ENCODE data around the gene MET.
"Not testable (repeated sequence)": the region's sequence is repeated elsewhere in the genome, so short reads cannot be mapped to it uniquely, and the experiment has no call there.

Gene MET

DNA sequence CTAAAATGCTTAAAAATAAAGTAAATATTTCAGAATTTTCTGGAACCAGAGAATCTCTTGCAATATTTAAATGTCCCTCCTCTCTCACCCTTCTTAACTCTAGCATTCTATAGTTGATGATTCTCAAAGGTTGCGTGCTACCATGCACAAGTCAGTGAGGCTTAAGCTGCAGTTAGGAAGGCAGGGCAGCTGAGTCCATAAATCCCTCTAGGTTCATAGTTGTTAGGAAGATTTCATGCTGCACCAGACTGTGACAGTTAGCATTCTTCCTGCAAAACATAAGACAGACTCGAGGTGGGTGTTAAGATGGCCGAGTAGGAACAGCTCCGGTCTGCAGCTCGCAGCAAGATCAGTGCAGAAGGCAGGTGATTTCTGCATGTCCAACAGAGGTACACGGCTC, 70.6 kb downstream of the MET start:
- H3K9me3 ChIP-seq (ENCODE audit: low read length), result no peaks in the 10 kb centered on the region
- no peak overlapping the region for H3K27ac ChIP-seq (ENCODE audit: low read depth, low read length)
- no peaks in the 10 kb centered on the region for H3K36me3 ChIP-seq (ENCODE audit: insufficient read depth, low read length)
- H3K4me3 ChIP-seq (ENCODE audit: low read depth in 1 of 2, low read length in 2 of 2), result no peak overlapping the region
- no peaks in the 10 kb centered on the region for H3K27me3 ChIP-seq (ENCODE audit: control insufficient read depth in 1 of 2, insufficient read depth in 2 of 2, low read length in 2 of 2)
- no peaks in the 10 kb centered on the region for H3K4me1 ChIP-seq (ENCODE audit: insufficient read depth, low read length)
- no peak overlapping the region for H3K9ac ChIP-seq (ENCODE audit: low read length)

- not testable (repeated sequence) for H3K4me3 ChIP-seq (ENCODE audit: low read depth in 1 of 2, low read length in 2 of 2); H3K4me1 ChIP-seq (ENCODE audit: insufficient read depth, low read length); H3K27ac ChIP-seq (ENCODE audit: low read depth, low read length)
Measured at GRCh38 chr7:116743835-116744234, 71.8 kb downstream of the MET start.

DNA sequence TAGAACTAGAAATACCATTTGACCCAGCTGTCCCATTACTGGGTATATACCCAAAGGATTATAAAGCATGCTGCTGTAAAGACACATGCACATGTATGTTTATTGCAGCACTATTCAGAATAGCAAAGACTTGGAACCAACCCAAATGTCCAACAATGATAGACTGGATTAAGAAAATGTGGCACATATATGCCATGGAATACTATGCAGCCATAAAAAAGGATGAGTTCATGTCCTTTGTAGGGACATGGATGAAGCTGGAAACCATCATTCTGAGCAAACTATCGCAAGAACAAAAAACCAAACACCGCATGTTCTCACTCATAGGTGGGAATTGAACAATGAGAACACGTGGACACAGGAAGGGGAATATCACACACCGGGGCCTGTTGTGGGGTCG, 74.4 kb downstream of the MET start:
- not testable (repeated sequence) for H3K4me1 ChIP-seq (ENCODE audit: insufficient read depth, low read length); H3K27me3 ChIP-seq (ENCODE audit: control insufficient read depth in 1 of 2, insufficient read depth in 2 of 2, low read length in 2 of 2); H3K9ac ChIP-seq (ENCODE audit: low read length)

More at GRCh38 chr7:116743835-116744234, 71.8 kb downstream of the MET start:
- not testable (repeated sequence) for H3K27me3 ChIP-seq (ENCODE audit: control insufficient read depth in 1 of 2, insufficient read depth in 2 of 2, low read length in 2 of 2); H3K9me3 ChIP-seq (ENCODE audit: low read length); H3K9ac ChIP-seq (ENCODE audit: low read length); H3K36me3 ChIP-seq (ENCODE audit: insufficient read depth, low read length)

GRCh38 chr7:116751070-116751469, 79.1 kb downstream of the MET start:
- not testable (repeated sequence) for H3K9ac ChIP-seq (ENCODE audit: low read length); H3K9me3 ChIP-seq (ENCODE audit: low read length); H3K4me3 ChIP-seq (ENCODE audit: low read depth in 1 of 2, low read length in 2 of 2); H3K27me3 ChIP-seq (ENCODE audit: control insufficient read depth in 1 of 2, insufficient read depth in 2 of 2, low read length in 2 of 2); H3K4me1 ChIP-seq (ENCODE audit: insufficient read depth, low read length); H3K36me3 ChIP-seq (ENCODE audit: insufficient read depth, low read length); H3K27ac ChIP-seq (ENCODE audit: low read depth, low read length)

More for the DNA sequence above, 74.4 kb downstream of the MET start:
- H3K4me3 ChIP-seq (ENCODE audit: low read depth in 1 of 2, low read length in 2 of 2); H3K9me3 ChIP-seq (ENCODE audit: low read length); H3K27ac ChIP-seq (ENCODE audit: low read depth, low read length); H3K36me3 ChIP-seq (ENCODE audit: insufficient read depth, low read length): not testable (repeated sequence)

DNA sequence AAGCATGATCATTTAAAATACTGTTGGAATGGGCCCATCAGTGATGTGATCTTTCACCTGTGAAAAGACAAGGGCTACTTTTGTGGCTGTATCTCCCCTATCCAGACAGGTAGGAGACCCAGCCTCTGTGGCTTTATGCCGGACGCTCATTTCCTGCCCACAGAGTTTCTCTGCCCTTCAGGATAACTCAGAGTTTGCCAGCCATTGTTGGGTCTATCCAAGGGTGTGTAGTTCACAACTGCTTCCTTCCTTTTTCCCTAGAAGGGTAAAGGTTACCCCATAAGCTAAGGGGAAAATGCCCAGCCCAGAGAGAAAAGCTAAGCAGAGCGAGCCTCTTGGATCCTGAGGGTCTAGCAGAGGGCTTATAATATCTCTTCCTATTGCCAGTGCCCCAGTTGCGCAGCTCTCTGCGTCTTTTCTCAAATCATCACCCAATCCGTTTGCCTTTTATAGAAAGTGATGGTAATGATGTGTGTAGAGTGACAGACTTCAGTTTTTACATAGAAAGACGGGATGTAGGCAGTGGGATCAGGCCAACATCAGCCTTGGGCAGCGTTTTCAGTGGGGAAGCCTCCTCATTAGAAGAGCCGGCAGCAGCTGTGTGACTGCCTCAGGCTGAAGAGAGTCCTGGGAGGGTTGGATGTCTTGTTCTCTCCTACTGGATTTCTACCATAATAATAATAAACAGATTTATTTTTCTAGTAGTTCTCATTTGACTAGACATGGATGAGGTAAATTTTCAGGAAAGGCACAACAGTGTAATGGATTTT, 80.5 kb downstream of the MET start:
- Histone ChIP-seq H3K9ac (ENCODE audit: low read length) (no peak overlapping the region), H3K4me3 (ENCODE audit: low read depth in 1 of 2, low read length in 2 of 2) (no peak overlapping the region), H3K4me1 (ENCODE audit: insufficient read depth, low read length) (no peaks in the 10 kb centered on the region), H3K36me3 (ENCODE audit: insufficient read depth, low read length) (no peaks in the 10 kb centered on the region), H3K27me3 (ENCODE audit: control insufficient read depth in 1 of 2, insufficient read depth in 2 of 2, low read length in 2 of 2) (no peaks in the 10 kb centered on the region), H3K27ac (ENCODE audit: low read depth, low read length) (no peak overlapping the region), H3K9me3 (ENCODE audit: low read length) (no peaks in the 10 kb centered on the region)

- no peak overlapping the region for H3K9ac ChIP-seq (ENCODE audit: low read length)
- H3K4me1 ChIP-seq (ENCODE audit: insufficient read depth, low read length), result no peaks in the 10 kb centered on the region
- no peaks in the 10 kb centered on the region for H3K36me3 ChIP-seq (ENCODE audit: insufficient read depth, low read length)
- no peaks in the 10 kb centered on the region for H3K9me3 ChIP-seq (ENCODE audit: low read length)
- no peak overlapping the region for H3K27ac ChIP-seq (ENCODE audit: low read depth, low read length)
- no peaks in the 10 kb centered on the region for H3K27me3 ChIP-seq (ENCODE audit: control insufficient read depth in 1 of 2, insufficient read depth in 2 of 2, low read length in 2 of 2)
- no peak overlapping the region for H3K4me3 ChIP-seq (ENCODE audit: low read depth in 1 of 2, low read length in 2 of 2)
Measured at GRCh38 chr7:116753130-116753529, 81.1 kb downstream of the MET start.

GRCh38 chr7:116754186-116754585, 82.2 kb downstream of the MET start:
- Histone ChIP-seq H3K27me3 (ENCODE audit: control insufficient read depth in 1 of 2, insufficient read depth in 2 of 2, low read length in 2 of 2) (no peaks in the 10 kb centered on the region), H3K4me1 (ENCODE audit: insufficient read depth, low read length) (no peaks in the 10 kb centered on the region), H3K36me3 (ENCODE audit: insufficient read depth, low read length) (no peaks in the 10 kb centered on the region), H3K9me3 (ENCODE audit: low read length) (no peaks in the 10 kb centered on the region), H3K4me3 (ENCODE audit: low read depth in 1 of 2, low read length in 2 of 2) (no peak overlapping the region), H3K9ac (ENCODE audit: low read length) (no peak overlapping the region), H3K27ac (ENCODE audit: low read depth, low read length) (no peak overlapping the region)

DNA sequence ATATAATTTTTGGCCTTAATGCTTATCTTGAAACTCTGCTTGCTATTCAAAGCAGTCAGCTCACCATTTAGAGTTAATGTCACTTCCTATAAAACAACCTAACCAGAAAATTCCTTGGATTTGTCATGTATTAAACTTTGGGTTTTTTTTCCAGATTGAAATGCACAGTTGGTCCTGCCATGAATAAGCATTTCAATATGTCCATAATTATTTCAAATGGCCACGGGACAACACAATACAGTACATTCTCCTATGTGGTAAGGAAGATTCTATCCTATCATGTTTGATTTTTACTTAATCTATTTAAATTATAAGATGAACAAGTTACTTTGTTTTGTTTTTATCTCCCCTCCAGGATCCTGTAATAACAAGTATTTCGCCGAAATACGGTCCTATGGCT, 85.3 kb downstream of the MET start:
- H3K27ac ChIP-seq (ENCODE audit: low read depth, low read length), result no peak overlapping the region

DNA sequence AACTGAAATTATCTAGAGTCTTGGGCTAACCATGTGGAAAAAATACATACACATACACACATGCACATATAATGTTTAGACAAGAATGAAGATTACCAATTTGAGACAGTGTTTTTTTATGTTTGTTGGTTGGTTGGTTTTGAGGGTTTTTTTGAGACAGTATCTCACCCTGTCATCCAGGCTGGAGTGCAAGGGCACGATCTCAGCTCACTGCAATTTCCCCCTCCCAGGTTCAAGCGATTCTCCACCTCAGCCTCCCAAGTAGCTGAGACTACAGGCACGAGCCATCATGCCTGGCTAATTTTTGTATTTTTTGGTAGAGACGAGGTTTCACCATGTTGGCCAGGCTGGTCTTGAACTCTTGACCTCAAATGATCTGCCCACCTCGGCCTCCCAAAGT, 87.6 kb downstream of the MET start:
- not testable (repeated sequence) for H3K9me3 ChIP-seq (ENCODE audit: low read length); H3K4me3 ChIP-seq (ENCODE audit: low read depth in 1 of 2, low read length in 2 of 2); H3K4me1 ChIP-seq (ENCODE audit: insufficient read depth, low read length); H3K27ac ChIP-seq (ENCODE audit: low read depth, low read length); H3K36me3 ChIP-seq (ENCODE audit: insufficient read depth, low read length); H3K9ac ChIP-seq (ENCODE audit: low read length); H3K27me3 ChIP-seq (ENCODE audit: control insufficient read depth in 1 of 2, insufficient read depth in 2 of 2, low read length in 2 of 2)

More for the DNA sequence above, 85.3 kb downstream of the MET start:
- no peak overlapping the region for H3K9ac ChIP-seq (ENCODE audit: low read length)
- H3K4me1 ChIP-seq (ENCODE audit: insufficient read depth, low read length), result no peaks in the 10 kb centered on the region
- H3K9me3 ChIP-seq (ENCODE audit: low read length), result no peaks in the 10 kb centered on the region
- H3K36me3 ChIP-seq (ENCODE audit: insufficient read depth, low read length), result no peaks in the 10 kb centered on the region
- no peak overlapping the region for H3K4me3 ChIP-seq (ENCODE audit: low read depth in 1 of 2, low read length in 2 of 2)
- H3K27me3 ChIP-seq (ENCODE audit: control insufficient read depth in 1 of 2, insufficient read depth in 2 of 2, low read length in 2 of 2), result no peaks in the 10 kb centered on the region

GRCh38 chr7:116762971-116763370, 91.0 kb downstream of the MET start:
- no peak overlapping the region for H3K4me3 ChIP-seq (ENCODE audit: low read depth in 1 of 2, low read length in 2 of 2)
- no peak overlapping the region for H3K27ac ChIP-seq (ENCODE audit: low read depth, low read length)
- no peaks in the 10 kb centered on the region for H3K27me3 ChIP-seq (ENCODE audit: control insufficient read depth in 1 of 2, insufficient read depth in 2 of 2, low read length in 2 of 2)
- no peak overlapping the region for H3K9ac ChIP-seq (ENCODE audit: low read length)
- H3K36me3 ChIP-seq (ENCODE audit: insufficient read depth, low read length), result no peaks in the 10 kb centered on the region
- H3K9me3 ChIP-seq (ENCODE audit: low read length), result no peaks in the 10 kb centered on the region
- no peaks in the 10 kb centered on the region for H3K4me1 ChIP-seq (ENCODE audit: insufficient read depth, low read length)

DNA sequence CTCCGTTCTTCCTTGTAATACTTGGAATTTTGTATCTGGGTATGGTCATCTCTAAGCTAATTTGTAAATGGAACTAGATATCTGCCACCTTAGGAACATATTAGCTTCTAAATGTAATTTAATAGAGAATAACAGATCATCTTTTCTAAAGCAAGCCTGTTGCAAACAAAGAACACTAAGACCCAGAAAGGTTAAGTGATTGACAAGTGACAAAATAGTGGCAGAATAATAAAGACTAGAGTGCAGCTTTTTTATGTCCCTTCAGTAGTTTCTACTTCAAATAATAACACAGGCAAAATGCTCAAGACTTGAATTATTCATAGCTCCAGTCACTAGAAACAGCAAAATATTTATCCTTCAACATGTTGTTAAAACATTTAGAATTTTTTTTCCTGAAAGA, 91.7 kb downstream of the MET start:
- Histone ChIP-seq H3K4me3 (ENCODE audit: low read depth in 1 of 2, low read length in 2 of 2) (no peak overlapping the region), H3K36me3 (ENCODE audit: insufficient read depth, low read length) (no peaks in the 10 kb centered on the region), H3K4me1 (ENCODE audit: insufficient read depth, low read length) (no peaks in the 10 kb centered on the region), H3K9ac (ENCODE audit: low read length) (no peak overlapping the region), H3K27ac (ENCODE audit: low read depth, low read length) (no peak overlapping the region), H3K9me3 (ENCODE audit: low read length) (no peaks in the 10 kb centered on the region), H3K27me3 (ENCODE audit: control insufficient read depth in 1 of 2, insufficient read depth in 2 of 2, low read length in 2 of 2) (no peaks in the 10 kb centered on the region)

GRCh38 chr7:116766881-116767280, 94.9 kb downstream of the MET start:
- Histone ChIP-seq H3K27ac (ENCODE audit: low read depth, low read length) (no peak overlapping the region), H3K4me1 (ENCODE audit: insufficient read depth, low read length) (no peaks in the 10 kb centered on the region), H3K4me3 (ENCODE audit: low read depth in 1 of 2, low read length in 2 of 2) (no peak overlapping the region), H3K36me3 (ENCODE audit: insufficient read depth, low read length) (no peaks in the 10 kb centered on the region), H3K9me3 (ENCODE audit: low read length) (no peaks in the 10 kb centered on the region), H3K9ac (ENCODE audit: low read length) (no peak overlapping the region), H3K27me3 (ENCODE audit: control insufficient read depth in 1 of 2, insufficient read depth in 2 of 2, low read length in 2 of 2) (no peaks in the 10 kb centered on the region)
